Ishikawa (cell line): ENCODE measurements around the gene STC2.

Source experiments
- CEBPB ChIP-seq: IDR thresholded peaks from 2 replicates; pipeline ENCODE4 v1.6.1; 2012
- CREB1 ChIP-seq: IDR thresholded peaks from 2 replicates; pipeline ENCODE4 v1.6.1; 2012; ENCODE audit warnings: low read depth
- EP300 ChIP-seq: IDR thresholded peaks from 2 replicates; pipeline ENCODE4 v1.6.1; 2012; ENCODE audit warnings: borderline replicate concordance
- TF ChIP-seq, protein P1 (sequence below): IDR thresholded peaks from 2 replicates; pipeline ENCODE4 v1.6.1; 2012; ENCODE audit warnings: low read depth, mild to moderate bottlenecking
- TF ChIP-seq, protein P2 (sequence below): IDR thresholded peaks from 2 replicates; pipeline ENCODE4 v1.6.1; 2012

DNA sequence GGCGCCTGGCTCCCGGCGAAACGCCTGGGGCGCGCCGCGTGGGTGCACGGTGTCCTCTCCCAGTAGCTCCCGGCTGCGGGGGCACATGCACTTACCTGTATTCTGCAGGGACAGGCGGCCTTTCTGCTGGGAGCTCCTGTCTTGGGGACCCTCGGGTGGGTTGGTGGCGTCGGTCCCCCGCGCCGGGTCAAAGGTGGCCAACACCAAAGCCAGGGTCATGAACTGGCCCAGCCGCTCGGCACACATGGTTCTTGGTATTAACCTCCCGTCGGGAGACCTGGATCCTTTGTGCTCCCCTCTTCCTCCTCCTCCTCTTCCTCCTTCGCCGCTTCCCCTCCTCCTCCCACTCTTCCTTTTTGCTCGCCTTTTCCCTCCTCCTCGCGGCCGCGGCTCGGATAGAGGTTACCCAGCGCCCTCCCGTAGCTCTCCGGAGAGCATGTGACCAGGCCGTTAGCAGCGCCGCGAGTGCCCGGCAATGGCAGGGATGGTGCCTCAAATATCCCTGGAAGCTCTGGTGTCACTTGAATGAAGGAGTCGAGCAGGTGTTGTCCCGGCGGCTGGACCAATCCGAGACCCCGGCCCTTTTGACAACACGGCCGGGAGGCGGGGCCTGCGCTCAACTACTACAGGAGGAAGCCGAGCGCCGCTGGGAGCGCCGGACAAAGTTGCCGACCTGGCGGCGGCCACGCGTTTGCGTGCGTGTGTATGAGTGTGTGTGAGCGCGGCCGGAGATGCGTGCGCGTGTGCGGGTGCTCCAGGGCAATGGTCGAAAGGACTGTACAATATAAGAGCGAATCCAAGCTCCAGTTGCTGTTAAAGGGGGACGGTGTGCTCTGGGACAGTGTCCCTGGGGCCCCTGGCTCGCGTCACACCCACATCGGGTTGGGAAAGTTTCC lies at the start of gene STC2:
- TF ChIP-seq, protein P1, sequence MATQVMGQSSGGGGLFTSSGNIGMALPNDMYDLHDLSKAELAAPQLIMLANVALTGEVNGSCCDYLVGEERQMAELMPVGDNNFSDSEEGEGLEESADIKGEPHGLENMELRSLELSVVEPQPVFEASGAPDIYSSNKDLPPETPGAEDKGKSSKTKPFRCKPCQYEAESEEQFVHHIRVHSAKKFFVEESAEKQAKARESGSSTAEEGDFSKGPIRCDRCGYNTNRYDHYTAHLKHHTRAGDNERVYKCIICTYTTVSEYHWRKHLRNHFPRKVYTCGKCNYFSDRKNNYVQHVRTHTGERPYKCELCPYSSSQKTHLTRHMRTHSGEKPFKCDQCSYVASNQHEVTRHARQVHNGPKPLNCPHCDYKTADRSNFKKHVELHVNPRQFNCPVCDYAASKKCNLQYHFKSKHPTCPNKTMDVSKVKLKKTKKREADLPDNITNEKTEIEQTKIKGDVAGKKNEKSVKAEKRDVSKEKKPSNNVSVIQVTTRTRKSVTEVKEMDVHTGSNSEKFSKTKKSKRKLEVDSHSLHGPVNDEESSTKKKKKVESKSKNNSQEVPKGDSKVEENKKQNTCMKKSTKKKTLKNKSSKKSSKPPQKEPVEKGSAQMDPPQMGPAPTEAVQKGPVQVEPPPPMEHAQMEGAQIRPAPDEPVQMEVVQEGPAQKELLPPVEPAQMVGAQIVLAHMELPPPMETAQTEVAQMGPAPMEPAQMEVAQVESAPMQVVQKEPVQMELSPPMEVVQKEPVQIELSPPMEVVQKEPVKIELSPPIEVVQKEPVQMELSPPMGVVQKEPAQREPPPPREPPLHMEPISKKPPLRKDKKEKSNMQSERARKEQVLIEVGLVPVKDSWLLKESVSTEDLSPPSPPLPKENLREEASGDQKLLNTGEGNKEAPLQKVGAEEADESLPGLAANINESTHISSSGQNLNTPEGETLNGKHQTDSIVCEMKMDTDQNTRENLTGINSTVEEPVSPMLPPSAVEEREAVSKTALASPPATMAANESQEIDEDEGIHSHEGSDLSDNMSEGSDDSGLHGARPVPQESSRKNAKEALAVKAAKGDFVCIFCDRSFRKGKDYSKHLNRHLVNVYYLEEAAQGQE = no peak
- TF ChIP-seq CREB1 (no peak), EP300 (no peak), CEBPB (no peak; the same call in 1 of the 2 replicates)
- TF ChIP-seq, protein P2, sequence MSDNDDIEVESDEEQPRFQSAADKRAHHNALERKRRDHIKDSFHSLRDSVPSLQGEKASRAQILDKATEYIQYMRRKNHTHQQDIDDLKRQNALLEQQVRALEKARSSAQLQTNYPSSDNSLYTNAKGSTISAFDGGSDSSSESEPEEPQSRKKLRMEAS = peak; percentile 55; the same call in 1 of the 2 replicates
